Body of pancreas (tissue), 4 donors: ENCODE results near the gene FAM229A. TPM values are rescaled to one million over a fixed set of nuclear protein-coding genes. Genes with fewer than 3 reads are reported as not detected.

ENCODE experiments used
- ATAC-seq: fragments of 150-250 bp; one replicate; pipeline ENCODE4 v1.9.1; 2016
- DNase-seq, 4 donors: peaks; one replicate each; pipeline ENCODE4 v3.0.0-alpha.2; 2019
- H3K27ac ChIP-seq, 4 donors: fragments of 200-600 bp; sonication (generic); 1 replicate in 3 of 4; 2 replicates in 1 of 4; pipeline versions ENCODE4 v1.5.1 to v1.6.1; 2016 to 2019; ENCODE audit warnings: mild to moderate bottlenecking in 1 of 4, mixed read lengths in 1 of 4, moderate library complexity in 1 of 4
- H3K27me3 ChIP-seq, 2 donors: fragments of 200-600 bp; sonication (generic); one replicate each; pipeline ENCODE4 v1.6.0; 2016; ENCODE audit warnings: mild to moderate bottlenecking in 1 of 2
- H3K36me3 ChIP-seq, 2 donors: fragments of 200-600 bp; sonication (generic); replicated peaks in 1 of 2; 2 replicates each; pipeline ENCODE4 v1.5.1; 2016; ENCODE audit warnings: low read depth in 2 of 2; ENCODE audit not compliant: insufficient read depth in 1 of 2
- H3K4me1 ChIP-seq: fragments of 200-600 bp; sonication (generic); one replicate; pipeline ENCODE4 v1.6.0; 2016
- H3K4me3 ChIP-seq, 2 donors: fragments of 200-600 bp; sonication (generic); 1 replicate in 1 of 2; 2 replicates in 1 of 2; pipeline ENCODE4 v1.5.1; 2016 to 2019
- H3K9me3 ChIP-seq, 3 donors: fragments of 200-600 bp; sonication (generic); 1 replicate in 2 of 3; 2 replicates in 1 of 3; pipeline ENCODE4 v1.5.1; 2016
- POLR2A ChIP-seq, 3 donors: fragments of 450-650 bp; IDR thresholded peaks; one replicate each; pipeline ENCODE4 v1.6.1; 2016; ENCODE audit warnings: antibody characterized with exemption in 3 of 3, mild to moderate bottlenecking in 2 of 3
- WGBS, 2 donors: methylation state at CpG; one replicate each; pipeline ENCODE4 v1.1.5; 2017; 5-methylcytosine and 5-hydroxymethylcytosine counted together
- intact Hi-C: fragments of 100-400 bp; cut with DNase I; formaldehyde crosslinking; loops from one replicate; pipeline ENCODE4 v1.15.1; 2023
- total RNA-seq, 2 donors: library from RNA; depleted of rRNA; stranded (reverse); fragments of >200 nt; gene quantifications; one replicate each; pipeline ENCODE4 v1.1.0, GENCODE V29; 2016
- TF ChIP-seq, protein P1 (sequence below), 7 experiments: fragments of 450-650 bp in 4 of 7; fragments of 200-600 bp in 3 of 7; sonication (generic) in 3 of 7; IDR thresholded peaks; one replicate each; pipeline ENCODE4 v1.5.1; 2016 to 2019; ENCODE audit warnings: antibody characterized with exemption in 7 of 7

Gene FAM229A
- total RNA-seq, 2 donors from 2014 or later: 3.6 to 15.6 TPM

DNA sequence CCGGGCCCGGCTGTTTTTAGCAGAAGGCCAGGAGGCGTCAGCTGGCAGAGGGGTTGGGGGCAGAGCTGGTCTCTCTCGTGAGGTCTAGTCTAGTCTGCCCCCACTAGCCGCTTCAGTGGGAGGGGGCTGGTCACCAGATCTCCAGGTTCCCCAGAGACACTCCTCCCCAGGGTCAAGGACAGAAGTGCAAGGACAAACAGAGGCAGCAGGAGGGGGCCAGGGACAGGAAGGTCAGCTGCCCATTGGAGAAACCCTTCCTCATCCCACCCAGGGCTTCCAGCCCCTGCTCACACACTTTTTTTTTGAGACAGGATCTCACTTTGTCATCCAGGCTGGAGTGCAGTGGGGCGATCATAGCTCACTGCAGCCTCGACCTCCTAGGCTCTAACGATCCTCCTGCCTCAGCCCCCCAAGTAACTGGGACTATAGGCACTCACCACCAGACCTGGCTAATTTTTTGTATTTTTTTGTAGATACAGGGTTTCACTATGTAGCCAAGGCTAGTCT, 10.0 kb downstream of the FAM229A start:
- Histone ChIP-seq H3K4me1 (peaks cover 37% of the 10 kb centered on the region), H3K27ac (peak overlapping the region; percentile 77 to 97 (median 93)), H3K9me3 (no peaks in the 10 kb centered on the region), H3K4me3 (peak overlapping the region; percentile 14 to 63), H3K36me3 (no peaks in the 10 kb centered on the region), H3K27me3 (no peaks in the 10 kb centered on the region)
- intact Hi-C loops: no loop called here
- ATAC-seq (no peak), DNase-seq (no peak)
- TF ChIP-seq POLR2A (IDR thresholded peaks at IDR 0.05): no peak
- TF ChIP-seq, protein P1, sequence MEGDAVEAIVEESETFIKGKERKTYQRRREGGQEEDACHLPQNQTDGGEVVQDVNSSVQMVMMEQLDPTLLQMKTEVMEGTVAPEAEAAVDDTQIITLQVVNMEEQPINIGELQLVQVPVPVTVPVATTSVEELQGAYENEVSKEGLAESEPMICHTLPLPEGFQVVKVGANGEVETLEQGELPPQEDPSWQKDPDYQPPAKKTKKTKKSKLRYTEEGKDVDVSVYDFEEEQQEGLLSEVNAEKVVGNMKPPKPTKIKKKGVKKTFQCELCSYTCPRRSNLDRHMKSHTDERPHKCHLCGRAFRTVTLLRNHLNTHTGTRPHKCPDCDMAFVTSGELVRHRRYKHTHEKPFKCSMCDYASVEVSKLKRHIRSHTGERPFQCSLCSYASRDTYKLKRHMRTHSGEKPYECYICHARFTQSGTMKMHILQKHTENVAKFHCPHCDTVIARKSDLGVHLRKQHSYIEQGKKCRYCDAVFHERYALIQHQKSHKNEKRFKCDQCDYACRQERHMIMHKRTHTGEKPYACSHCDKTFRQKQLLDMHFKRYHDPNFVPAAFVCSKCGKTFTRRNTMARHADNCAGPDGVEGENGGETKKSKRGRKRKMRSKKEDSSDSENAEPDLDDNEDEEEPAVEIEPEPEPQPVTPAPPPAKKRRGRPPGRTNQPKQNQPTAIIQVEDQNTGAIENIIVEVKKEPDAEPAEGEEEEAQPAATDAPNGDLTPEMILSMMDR (IDR thresholded peaks at IDR 0.05): no peak
- 32 to 36% methylated on average over 5 to 8 of the region's 8 CpGs for WGBS, 2 donors

DNA sequence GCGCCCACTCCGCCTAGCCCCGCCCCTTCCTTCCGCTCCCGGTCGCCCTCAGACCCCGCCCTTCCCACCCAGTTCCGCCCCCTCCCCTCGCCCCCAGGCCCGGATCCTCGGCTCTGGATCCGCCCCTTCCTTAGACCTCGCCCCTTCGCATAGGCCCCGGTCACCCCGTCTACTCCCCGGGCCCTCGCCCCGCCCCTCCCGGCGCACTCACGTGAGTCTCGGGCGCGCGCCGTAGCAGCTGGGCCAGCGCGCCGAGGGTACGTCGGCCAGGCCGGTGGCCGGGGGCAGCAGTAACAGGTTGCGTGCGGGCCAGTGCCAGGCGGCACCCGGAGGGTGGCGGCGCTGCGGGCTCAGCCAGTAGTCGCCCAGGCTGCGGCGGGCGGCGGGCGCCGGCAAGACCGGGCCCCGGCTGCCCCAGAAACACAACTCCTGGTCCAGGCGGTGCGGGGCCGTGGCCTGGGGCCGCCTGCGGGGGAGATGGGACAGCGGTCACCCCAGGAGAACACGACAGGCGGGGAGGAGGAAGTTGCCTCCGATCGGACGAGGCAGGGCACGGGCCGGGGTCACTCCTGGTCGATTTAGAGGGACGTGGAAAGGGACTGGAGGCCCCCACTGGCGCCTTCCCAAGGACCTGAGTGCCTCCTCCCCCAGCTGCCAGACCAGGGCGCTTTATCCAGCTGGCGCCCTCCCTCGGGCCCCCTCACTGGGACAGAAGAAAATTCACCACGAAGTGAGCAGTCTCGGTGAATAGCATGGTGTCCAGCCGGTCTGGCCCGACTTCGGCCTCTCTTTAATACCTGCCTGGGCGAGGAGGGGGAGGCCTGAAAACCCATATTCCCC, 10.7 kb downstream of the FAM229A start:
- ATAC-seq (peak; percentile 94), DNase-seq (peak; percentile 96 to 98 (median 97))
- Histone ChIP-seq H3K9me3 (no peaks in the 10 kb centered on the region), H3K27me3 (no peaks in the 10 kb centered on the region), H3K4me3 (peak overlapping the region; percentile 14 to 63), H3K4me1 (peaks cover 37% of the 10 kb centered on the region), H3K27ac (peak overlapping the region; percentile 77 to 97 (median 93)), H3K36me3 (no peaks in the 10 kb centered on the region)
- TF ChIP-seq POLR2A (IDR thresholded peaks at IDR 0.05): peak; percentile 82 to 96 (median 89)
- TF ChIP-seq, protein P1 (IDR thresholded peaks at IDR 0.05): no peak
- WGBS, 2 donors: 0 to 1% methylated on average over 3 to 73 of the region's 75 CpGs
- intact Hi-C loops: no loop called here

DNA sequence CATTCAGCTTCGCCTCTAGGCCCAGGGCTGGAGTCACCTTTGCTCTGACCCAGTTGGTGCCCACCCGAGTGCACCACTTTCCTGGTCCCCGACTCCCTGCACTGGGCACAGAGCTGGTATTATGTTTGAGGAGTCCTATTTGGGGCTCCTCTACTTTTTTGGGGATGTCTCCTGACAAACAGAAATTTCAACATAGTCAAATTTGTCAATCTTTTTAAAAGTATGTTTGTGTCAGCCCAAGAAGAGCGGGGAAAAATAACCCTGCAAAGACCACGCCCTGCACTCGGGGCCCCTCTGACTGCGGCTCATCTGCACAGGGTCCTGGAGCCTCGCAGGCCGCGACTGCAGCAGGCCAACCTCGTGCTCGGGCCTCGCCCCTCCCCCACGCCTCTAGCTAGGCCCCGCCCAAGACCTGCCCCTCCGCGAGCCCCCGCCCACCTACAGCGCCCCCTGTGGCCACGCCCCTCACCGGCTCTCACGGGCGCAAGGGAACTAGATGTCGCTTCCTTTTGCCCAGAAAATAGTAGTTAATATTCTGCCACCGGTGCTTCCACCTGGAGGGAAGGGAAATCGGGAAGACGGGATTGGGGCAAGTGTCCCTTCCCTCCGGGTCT, 11.4 kb downstream of the FAM229A start:
- H3K27me3 ChIP-seq: no peaks in the 10 kb centered on the region
- no peak for TF ChIP-seq POLR2A (IDR thresholded peaks at IDR 0.05)
- TF ChIP-seq, protein P1 (IDR thresholded peaks at IDR 0.05): peak; percentile 53 to 82 (median 78)
- H3K4me3 ChIP-seq: peak overlapping the region; percentile 14 to 63
- whole genome bisulfite sequencing, 2 donors: 17 to 41% methylated on average over 16 to 28 of the region's 28 CpGs
- H3K27ac ChIP-seq: peak overlapping the region; percentile 77 to 97 (median 93)
- peak in 1 of 4 donors; percentile 82 for DNase-seq
- peaks cover 40% of the 10 kb centered on the region for H3K4me1 ChIP-seq
- no peaks in the 10 kb centered on the region for H3K36me3 ChIP-seq
- peak; percentile 62 for ATAC-seq
- intact Hi-C loops: no loop called here
- no peaks in the 10 kb centered on the region for H3K9me3 ChIP-seq

DNA sequence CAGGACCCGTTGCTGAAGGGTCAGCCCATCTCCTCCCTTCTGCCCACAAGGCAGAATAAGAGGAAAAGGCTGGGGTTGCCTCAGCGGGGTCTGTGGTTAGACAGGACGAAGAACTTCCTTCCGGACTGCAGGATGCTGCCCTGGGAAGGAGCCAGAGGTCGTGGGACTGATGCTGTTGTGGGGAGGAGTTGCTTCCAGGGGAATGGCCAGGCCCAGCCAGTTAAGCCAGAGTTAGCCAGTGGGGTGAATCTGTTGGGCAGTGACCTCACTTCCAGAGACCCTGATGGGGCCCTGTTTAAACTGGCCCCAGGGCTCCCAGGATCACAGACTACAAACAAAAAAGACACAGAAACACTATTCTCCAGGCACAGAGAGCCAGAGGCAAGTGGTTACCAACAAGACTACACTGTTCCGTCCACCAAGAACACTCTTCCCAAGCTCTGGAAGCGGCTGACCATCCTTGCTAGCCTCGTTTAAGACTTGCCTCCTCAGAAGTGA, 13.0 kb downstream of the FAM229A start:
- ATAC-seq (no peak), DNase-seq (peak in 2 of 4 donors; percentile 30 to 50)
- Histone ChIP-seq H3K27me3 (no peaks in the 10 kb centered on the region), H3K4me3 (no peak overlapping the region), H3K36me3 (no peaks in the 10 kb centered on the region), H3K4me1 (peaks cover 42% of the 10 kb centered on the region), H3K9me3 (no peaks in the 10 kb centered on the region), H3K27ac (no peak overlapping the region)
- intact Hi-C loops: no loop called here
- TF ChIP-seq POLR2A (IDR thresholded peaks at IDR 0.05): no peak
- TF ChIP-seq, protein P1 (IDR thresholded peaks at IDR 0.05): no peak
- 44 to 65% methylated on average over 4 to 8 of the region's 8 CpGs for WGBS, 2 donors
